ENCODE measurements around the gene ALKBH5. TPM values are rescaled to one million over a fixed set of nuclear protein-coding genes. Genes with fewer than 3 reads are reported as not detected.
A peak's percentile ranks its signal among the peaks of the same experiment; 100 is the strongest.

ALKBH5 gene
- polyA plus RNA-seq, 1 of the 3 experiments (the other 2 are of a cell fraction): 41.0 TPM

GRCh38 chr17:18179804-18180203 lies 3.8 kb upstream of the ALKBH5 start:
- Histone ChIP-seq H4K20me1 (ENCODE audit: insufficient read depth) (peaks cover 6% of the 10 kb centered on the region; the same call in 1 of the 2 replicates), H3K9me3 (no peaks in the 10 kb centered on the region), H3K4me3 (ENCODE audit: low read depth in 2 of 2, low read length in 1 of 2) (no peak overlapping the region), H3K27ac (ENCODE audit: low read depth in 2 of 2, low read length in 1 of 2) (no peak overlapping the region), H3K4me2 (no peak overlapping the region), H2AFZ (ENCODE audit: low read depth) (no peak overlapping the region), H3K36me3 (replicated peaks in 1 of 2; ENCODE audit: control insufficient read depth in 1 of 2, insufficient read depth in 2 of 2, low read length in 1 of 2) (no peaks in the 10 kb centered on the region), H3F3A (replicated peaks; ENCODE audit: insufficient read depth) (peaks cover 21% of the 10 kb centered on the region), H3K9ac (no peak overlapping the region), H3K9me2 (no peaks in the 10 kb centered on the region), H3K79me2 (ENCODE audit: insufficient read depth) (peaks cover 10% of the 10 kb centered on the region), H3K4me1 (ENCODE audit: control insufficient read depth in 1 of 2, insufficient read depth in 2 of 2, low read depth in 1 of 2, low read length in 1 of 2) (peaks cover 7 to 8% of the 10 kb centered on the region in 2 experiments; a peak in 1 of 4 replicates), H3K27me3 (ENCODE audit: insufficient read depth) (no peaks in the 10 kb centered on the region)
- CTCF ChIA-PET: no interaction called here
- POLR2A ChIA-PET: no interaction called here
- DNase-seq: no peak
- TF ChIP-seq GATA2 (CRISPR knock-in tag; IDR thresholded peaks at IDR 0.05) (no peak), GABPA (IDR thresholded peaks at IDR 0.05; ENCODE audit: low read depth) (no peak), JUND (IDR thresholded peaks at IDR 0.05) (no peak), TCF12 (IDR thresholded peaks at IDR 0.05) (no peak), RFX5 (IDR thresholded peaks at IDR 0.05; ENCODE audit: low read length) (no peak), RXRA (IDR thresholded peaks at IDR 0.05; ENCODE audit: borderline replicate concordance, low read depth) (no peak), FOSL2 (IDR thresholded peaks at IDR 0.05; ENCODE audit: borderline replicate concordance, low read depth) (no peak), ELF1 (IDR thresholded peaks at IDR 0.05) (no peak), RCOR1 (IDR thresholded peaks at IDR 0.05; ENCODE audit: low read length) (no peak), SMC3 (IDR thresholded peaks at IDR 0.05; ENCODE audit: low read depth, low read length) (no peak), MXI1 (IDR thresholded peaks at IDR 0.05; ENCODE audit: low read depth, low read length) (no peak), POLR2AphosphoS5 (IDR thresholded peaks at IDR 0.05; ENCODE audit: low read depth, low read length) (no peak), SIN3A (IDR thresholded peaks at IDR 0.05; ENCODE audit: borderline replicate concordance, low read depth, low read length) (no peak), CHD2 (IDR thresholded peaks at IDR 0.05; ENCODE audit: low read length, partially characterized antibody) (no peak), FOXJ3 (CRISPR knock-in tag; IDR thresholded peaks at IDR 0.05) (no peak)
- TF ChIP-seq, protein P1, sequence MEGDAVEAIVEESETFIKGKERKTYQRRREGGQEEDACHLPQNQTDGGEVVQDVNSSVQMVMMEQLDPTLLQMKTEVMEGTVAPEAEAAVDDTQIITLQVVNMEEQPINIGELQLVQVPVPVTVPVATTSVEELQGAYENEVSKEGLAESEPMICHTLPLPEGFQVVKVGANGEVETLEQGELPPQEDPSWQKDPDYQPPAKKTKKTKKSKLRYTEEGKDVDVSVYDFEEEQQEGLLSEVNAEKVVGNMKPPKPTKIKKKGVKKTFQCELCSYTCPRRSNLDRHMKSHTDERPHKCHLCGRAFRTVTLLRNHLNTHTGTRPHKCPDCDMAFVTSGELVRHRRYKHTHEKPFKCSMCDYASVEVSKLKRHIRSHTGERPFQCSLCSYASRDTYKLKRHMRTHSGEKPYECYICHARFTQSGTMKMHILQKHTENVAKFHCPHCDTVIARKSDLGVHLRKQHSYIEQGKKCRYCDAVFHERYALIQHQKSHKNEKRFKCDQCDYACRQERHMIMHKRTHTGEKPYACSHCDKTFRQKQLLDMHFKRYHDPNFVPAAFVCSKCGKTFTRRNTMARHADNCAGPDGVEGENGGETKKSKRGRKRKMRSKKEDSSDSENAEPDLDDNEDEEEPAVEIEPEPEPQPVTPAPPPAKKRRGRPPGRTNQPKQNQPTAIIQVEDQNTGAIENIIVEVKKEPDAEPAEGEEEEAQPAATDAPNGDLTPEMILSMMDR (IDR thresholded peaks at IDR 0.05): no peak
- TF ChIP-seq, protein P2, sequence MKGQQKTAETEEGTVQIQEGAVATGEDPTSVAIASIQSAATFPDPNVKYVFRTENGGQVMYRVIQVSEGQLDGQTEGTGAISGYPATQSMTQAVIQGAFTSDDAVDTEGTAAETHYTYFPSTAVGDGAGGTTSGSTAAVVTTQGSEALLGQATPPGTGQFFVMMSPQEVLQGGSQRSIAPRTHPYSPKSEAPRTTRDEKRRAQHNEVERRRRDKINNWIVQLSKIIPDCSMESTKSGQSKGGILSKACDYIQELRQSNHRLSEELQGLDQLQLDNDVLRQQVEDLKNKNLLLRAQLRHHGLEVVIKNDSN (IDR thresholded peaks at IDR 0.05; ENCODE audit: borderline replicate concordance, low read depth): no peak
- 96% methylated on average over 7 of the region's 7 CpGs for WGBS (ENCODE audit: low lambda C conversion rate)

GRCh38 chr17:18181358-18181757 lies 2.3 kb upstream of the ALKBH5 start:
- ChIA-PET CTCF (no interaction called here), POLR2A (interaction anchor here (1.0 kb wide), 1 partner anchor 28 kb away, joined by 4 read pairs; no protein-coding TSS in a partner anchor)
- no peak overlapping the region for H3K9ac ChIP-seq
- H4K20me1 ChIP-seq (ENCODE audit: insufficient read depth): peaks cover 22% of the 10 kb centered on the region
- H3K4me1 ChIP-seq (ENCODE audit: control insufficient read depth in 1 of 2, insufficient read depth in 2 of 2, low read depth in 1 of 2, low read length in 1 of 2): peaks cover 7 to 22% of the 10 kb centered on the region in 2 experiments; a peak in 2 of 4 replicates
- no peak overlapping the region for H3K4me3 ChIP-seq (ENCODE audit: low read depth in 2 of 2, low read length in 1 of 2)
- peaks cover 26% of the 10 kb centered on the region for H3K79me2 ChIP-seq (ENCODE audit: insufficient read depth)
- H3K9me3 ChIP-seq: no peaks in the 10 kb centered on the region
- no peaks in the 10 kb centered on the region for H3K9me2 ChIP-seq
- no peaks in the 10 kb centered on the region for H3K27me3 ChIP-seq (ENCODE audit: insufficient read depth)
- peaks cover 2 to 3% of the 10 kb centered on the region in 2 experiments for H3K36me3 ChIP-seq (replicated peaks in 1 of 2; ENCODE audit: control insufficient read depth in 1 of 2, insufficient read depth in 2 of 2, low read length in 1 of 2)
- no peak overlapping the region for H3K4me2 ChIP-seq
- 73% methylated on average over 4 of the region's 5 CpGs for WGBS (ENCODE audit: low lambda C conversion rate)
- H3K27ac ChIP-seq (ENCODE audit: low read depth in 2 of 2, low read length in 1 of 2): no peak overlapping the region
- no peak for DNase-seq
- H3F3A ChIP-seq (replicated peaks; ENCODE audit: insufficient read depth): peaks cover 30% of the 10 kb centered on the region
- H2AFZ ChIP-seq (ENCODE audit: low read depth): 0 out of 2 replicates have a peak overlapping the region, but pooled peaks have one; percentile 80
- no peak for TF ChIP-seq PBX3 (IDR thresholded peaks at IDR 0.05)
- TF ChIP-seq TCF12 (IDR thresholded peaks at IDR 0.05): no peak
- no peak for TF ChIP-seq USF2 (IDR thresholded peaks at IDR 0.05; ENCODE audit: borderline replicate concordance, low read depth, low read length)
- TF ChIP-seq MXI1 (IDR thresholded peaks at IDR 0.05; ENCODE audit: low read depth, low read length): no peak
- TF ChIP-seq, protein P3, sequence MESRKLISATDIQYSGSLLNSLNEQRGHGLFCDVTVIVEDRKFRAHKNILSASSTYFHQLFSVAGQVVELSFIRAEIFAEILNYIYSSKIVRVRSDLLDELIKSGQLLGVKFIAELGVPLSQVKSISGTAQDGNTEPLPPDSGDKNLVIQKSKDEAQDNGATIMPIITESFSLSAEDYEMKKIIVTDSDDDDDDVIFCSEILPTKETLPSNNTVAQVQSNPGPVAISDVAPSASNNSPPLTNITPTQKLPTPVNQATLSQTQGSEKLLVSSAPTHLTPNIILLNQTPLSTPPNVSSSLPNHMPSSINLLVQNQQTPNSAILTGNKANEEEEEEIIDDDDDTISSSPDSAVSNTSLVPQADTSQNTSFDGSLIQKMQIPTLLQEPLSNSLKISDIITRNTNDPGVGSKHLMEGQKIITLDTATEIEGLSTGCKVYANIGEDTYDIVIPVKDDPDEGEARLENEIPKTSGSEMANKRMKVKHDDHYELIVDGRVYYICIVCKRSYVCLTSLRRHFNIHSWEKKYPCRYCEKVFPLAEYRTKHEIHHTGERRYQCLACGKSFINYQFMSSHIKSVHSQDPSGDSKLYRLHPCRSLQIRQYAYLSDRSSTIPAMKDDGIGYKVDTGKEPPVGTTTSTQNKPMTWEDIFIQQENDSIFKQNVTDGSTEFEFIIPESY (IDR thresholded peaks at IDR 0.05; ENCODE audit: borderline replicate concordance, low read depth): no peak
- TF ChIP-seq, protein P2 (IDR thresholded peaks at IDR 0.05; ENCODE audit: borderline replicate concordance, low read depth): no peak
- TF ChIP-seq JUND (IDR thresholded peaks at IDR 0.05): no peak
- TF ChIP-seq FOXM1 (IDR thresholded peaks at IDR 0.05; ENCODE audit: low read depth): no peak
- no peak for TF ChIP-seq SMC3 (IDR thresholded peaks at IDR 0.05; ENCODE audit: low read depth, low read length)
- no peak for TF ChIP-seq EZH2phosphoT487 (IDR thresholded peaks at IDR 0.05; ENCODE audit: borderline replicate concordance, low read depth)
